Nephron progenitor cell (in vitro differentiated cells): Measurements from ENCODE around the gene ENO2.
"Not testable (repeated sequence)": the region's sequence is repeated elsewhere in the genome, so short reads cannot be mapped to it uniquely, and the experiment has no call there.

Experiments used
- DNase-seq: peaks from one replicate; pipeline ENCODE4 v3.0.0; 2021
- H3K27ac Mint-ChIP-seq: 2 replicates; pipeline ENCODE4 v1.8.0; 2021; ENCODE audit warnings: mild to moderate bottlenecking, moderate library complexity, mixed read lengths
- H3K27me3 Mint-ChIP-seq: 2 replicates; pipeline ENCODE4 v1.8.0; 2021; ENCODE audit warnings: mild to moderate bottlenecking, low read depth, mixed read lengths; ENCODE audit not compliant: poor library complexity
- H3K36me3 Mint-ChIP-seq: 2 replicates; pipeline ENCODE4 v1.8.0; 2021; ENCODE audit warnings: low read depth, mixed read lengths
- H3K4me1 Mint-ChIP-seq: 2 replicates; pipeline ENCODE4 v1.8.0; 2021; ENCODE audit warnings: mixed read lengths
- H3K4me3 Mint-ChIP-seq: 2 replicates; pipeline ENCODE4 v1.8.0; 2021; ENCODE audit warnings: mild to moderate bottlenecking, moderate library complexity, mixed read lengths
- H3K9me3 Mint-ChIP-seq: 2 replicates; pipeline ENCODE4 v1.8.0; 2021; ENCODE audit warnings: mild to moderate bottlenecking, moderate library complexity, mixed read lengths
- CTCF ChIP-seq: fragments of 200-600 bp; sonication (generic); IDR thresholded peaks from 2 replicates; pipeline ENCODE4 v1.5.0; 2021; ENCODE audit warnings: antibody characterized with exemption

ENO2 gene

GRCh38 chr12:6887460-6887859 is 26.9 kb upstream of the ENO2 start:
- Mint-ChIP-seq H3K27ac (no peak overlapping the region), H3K27me3 (no peaks in the 10 kb centered on the region), H3K4me1 (peaks cover 45% of the 10 kb centered on the region), H3K36me3 (peaks cover 12% of the 10 kb centered on the region), H3K4me3 (no peak overlapping the region), H3K9me3 (no peaks in the 10 kb centered on the region)
- TF ChIP-seq CTCF: no peak
- DNase-seq: no peak

- Mint-ChIP-seq H3K36me3 (peaks cover 8% of the 10 kb centered on the region), H3K9me3 (no peaks in the 10 kb centered on the region), H3K4me1 (peaks cover 48% of the 10 kb centered on the region), H3K27ac (no peak overlapping the region), H3K4me3 (no peak overlapping the region), H3K27me3 (no peaks in the 10 kb centered on the region)
- DNase-seq: no peak
- TF ChIP-seq CTCF: no peak
Observed at GRCh38 chr12:6888360-6888759, 26.0 kb upstream of the ENO2 start.

GRCh38 chr12:6888794-6889193 is 25.6 kb upstream of the ENO2 start:
- H3K4me1 Mint-ChIP-seq: peaks cover 48% of the 10 kb centered on the region
- not testable (repeated sequence) for H3K36me3 Mint-ChIP-seq, H3K27ac Mint-ChIP-seq, DNase-seq, H3K27me3 Mint-ChIP-seq, H3K4me3 Mint-ChIP-seq, H3K9me3 Mint-ChIP-seq

- not testable (repeated sequence) for H3K36me3 Mint-ChIP-seq, DNase-seq, H3K27me3 Mint-ChIP-seq, H3K9me3 Mint-ChIP-seq
- Mint-ChIP-seq H3K4me3 (peak overlapping the region; percentile 79), H3K4me1 (peaks cover 40% of the 10 kb centered on the region), H3K27ac (peak overlapping the region; percentile 99)
Observed at GRCh38 chr12:6889775-6890573, 24.4 kb upstream of the ENO2 start.

- no peaks in the 10 kb centered on the region for H3K36me3 Mint-ChIP-seq
- peak; percentile 76 for TF ChIP-seq CTCF
- peak overlapping the region; percentile 99 for H3K27ac Mint-ChIP-seq
- peaks cover 33% of the 10 kb centered on the region for H3K4me1 Mint-ChIP-seq
- H3K9me3 Mint-ChIP-seq: no peaks in the 10 kb centered on the region
- peaks cover 9% of the 10 kb centered on the region for H3K27me3 Mint-ChIP-seq
- peak overlapping the region; percentile 79 for H3K4me3 Mint-ChIP-seq
- DNase-seq: peak; percentile 100
Observed at GRCh38 chr12:6890789-6891645, 23.4 kb upstream of the ENO2 start.

- Mint-ChIP-seq H3K4me1 (peaks cover 28% of the 10 kb centered on the region), H3K4me3 (peak overlapping the region; percentile 79), H3K27me3 (peaks cover 9% of the 10 kb centered on the region), H3K27ac (peak overlapping the region; percentile 74), H3K36me3 (no peaks in the 10 kb centered on the region), H3K9me3 (no peaks in the 10 kb centered on the region)
- TF ChIP-seq CTCF: no peak
- DNase-seq: no peak
Observed at GRCh38 chr12:6891646-6892001, 22.8 kb upstream of the ENO2 start.

- H3K27ac Mint-ChIP-seq, H3K27me3 Mint-ChIP-seq, H3K36me3 Mint-ChIP-seq, DNase-seq, H3K9me3 Mint-ChIP-seq: not testable (repeated sequence)
- H3K4me3 Mint-ChIP-seq: peak overlapping the region; percentile 24
- peaks cover 28% of the 10 kb centered on the region for H3K4me1 Mint-ChIP-seq
Observed at GRCh38 chr12:6892683-6893082, 21.7 kb upstream of the ENO2 start.
